Measurements from ENCODE around the gene DLX5. TPM values are rescaled to one million over a fixed set of nuclear protein-coding genes. Genes with fewer than 3 reads are reported as not detected.

The DLX5 gene
- total and polyA plus RNA-seq, 8 donors = 0.09 TPM; not detected in 7

- Histone ChIP-seq H3K36me3 (no peaks in the 10 kb centered on the region), H3K27ac (no peak overlapping the region), H3K4me3 (no peak overlapping the region), H3K27me3 (peaks cover 3 to 91% (median 21%) of the 10 kb centered on the region in 4 donors), H3K9me3 (no peaks in the 10 kb centered on the region), H3K4me1 (peaks cover 0 to 5% (median 0%) of the 10 kb centered on the region in 3 donors)
- DNase-seq (no peak), FAIRE-seq (no peak), ATAC-seq (no peak)
- intact Hi-C loops (cut with DNase I) = no loop called here
- 6 to 8% methylated on average over 21 of the region's 21 CpGs for WGBS, 2 donors
- TF ChIP-seq, protein P1, sequence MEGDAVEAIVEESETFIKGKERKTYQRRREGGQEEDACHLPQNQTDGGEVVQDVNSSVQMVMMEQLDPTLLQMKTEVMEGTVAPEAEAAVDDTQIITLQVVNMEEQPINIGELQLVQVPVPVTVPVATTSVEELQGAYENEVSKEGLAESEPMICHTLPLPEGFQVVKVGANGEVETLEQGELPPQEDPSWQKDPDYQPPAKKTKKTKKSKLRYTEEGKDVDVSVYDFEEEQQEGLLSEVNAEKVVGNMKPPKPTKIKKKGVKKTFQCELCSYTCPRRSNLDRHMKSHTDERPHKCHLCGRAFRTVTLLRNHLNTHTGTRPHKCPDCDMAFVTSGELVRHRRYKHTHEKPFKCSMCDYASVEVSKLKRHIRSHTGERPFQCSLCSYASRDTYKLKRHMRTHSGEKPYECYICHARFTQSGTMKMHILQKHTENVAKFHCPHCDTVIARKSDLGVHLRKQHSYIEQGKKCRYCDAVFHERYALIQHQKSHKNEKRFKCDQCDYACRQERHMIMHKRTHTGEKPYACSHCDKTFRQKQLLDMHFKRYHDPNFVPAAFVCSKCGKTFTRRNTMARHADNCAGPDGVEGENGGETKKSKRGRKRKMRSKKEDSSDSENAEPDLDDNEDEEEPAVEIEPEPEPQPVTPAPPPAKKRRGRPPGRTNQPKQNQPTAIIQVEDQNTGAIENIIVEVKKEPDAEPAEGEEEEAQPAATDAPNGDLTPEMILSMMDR (IDR thresholded peaks at IDR 0.05) = no peak
Observed at GRCh38 chr7:97012365-97013133, 12.1 kb downstream of the DLX5 start.

GRCh38 chr7:97011536-97012364, 12.9 kb downstream of the DLX5 start:
- Histone ChIP-seq H3K27ac (no peak overlapping the region), H3K4me1 (peaks cover 0 to 2% (median 1%) of the 10 kb centered on the region in 3 donors), H3K4me3 (no peak overlapping the region), H3K9me3 (no peaks in the 10 kb centered on the region), H3K36me3 (no peaks in the 10 kb centered on the region), H3K27me3 (peaks cover 3 to 91% (median 20%) of the 10 kb centered on the region in 4 donors)
- intact Hi-C loops (cut with DNase I) = no loop called here
- FAIRE-seq (no peak), ATAC-seq (no peak), DNase-seq (no peak)
- TF ChIP-seq, protein P1 (IDR thresholded peaks at IDR 0.05) = no peak
- WGBS, 2 donors = 14 to 15% methylated on average over 15 of the region's 15 CpGs

- FAIRE-seq = no peak
- no peaks in the 10 kb centered on the region for H3K9me3 ChIP-seq
- peaks cover 0 to 4% (median 0%) of the 10 kb centered on the region in 3 donors for H3K4me1 ChIP-seq
- no peak overlapping the region for H3K27ac ChIP-seq
- H3K36me3 ChIP-seq = no peaks in the 10 kb centered on the region
- ATAC-seq = no peak
- 6 to 9% methylated on average over 1 of the region's 1 CpG for WGBS, 2 donors
- no peak for DNase-seq
- TF ChIP-seq, protein P1 (IDR thresholded peaks at IDR 0.05) = no peak
- intact Hi-C loops (cut with DNase I) = no loop called here
- H3K27me3 ChIP-seq = peaks cover 3 to 87% (median 20%) of the 10 kb centered on the region in 4 donors
- H3K4me3 ChIP-seq = no peak overlapping the region
Observed at GRCh38 chr7:97011104-97011503, 13.5 kb downstream of the DLX5 start.

GRCh38 chr7:97009753-97010732, 14.6 kb downstream of the DLX5 start:
- no peak overlapping the region for H3K27ac ChIP-seq
- no peak for DNase-seq
- 9 to 14% methylated on average over 18 of the region's 18 CpGs for WGBS, 2 donors
- intact Hi-C loops (cut with DNase I) = no loop called here
- no peak overlapping the region for H3K4me3 ChIP-seq
- peaks cover 0 to 4% (median 0%) of the 10 kb centered on the region in 3 donors for H3K4me1 ChIP-seq
- H3K36me3 ChIP-seq = no peaks in the 10 kb centered on the region
- TF ChIP-seq, protein P1 (IDR thresholded peaks at IDR 0.05) = no peak
- ATAC-seq = no peak
- no peaks in the 10 kb centered on the region for H3K9me3 ChIP-seq
- FAIRE-seq = no peak
- H3K27me3 ChIP-seq = peaks cover 3 to 87% (median 20%) of the 10 kb centered on the region in 4 donors
